ENCODE data around the gene ZNF81. TPM values are rescaled to one million over a fixed set of nuclear protein-coding genes. Genes with fewer than 3 reads are reported as not detected.
"Not testable (repeated sequence)": the region's sequence is repeated elsewhere in the genome, so short reads cannot be mapped to it uniquely, and the experiment has no call there.

ZNF81 gene
- total RNA-seq = 1 to 10 TPM; 3.5 to 6.3 (median 4.8) TPM

- intact Hi-C loops (cut with DNase I; ENCODE audit: low total_unique reads) = loop anchor here (10.0 kb wide), 1 partner anchor 188 kb away; no protein-coding TSS in a partner anchor
- DNase-seq (ENCODE audit: low spot score in 2 of 2) = peak; percentile 95 to 98
- 2 to 40% methylated on average over 22 to 41 of the region's 41 CpGs for WGBS, 2 donors
- H3K4me3 ChIP-seq (ENCODE audit: low read depth, poor library complexity, severe bottlenecking) = peak within 1 kb of the TSS; percentile 25
- TF ChIP-seq POLR2A (IDR thresholded peaks at IDR 0.05) = no peak
- TF ChIP-seq CTCF (IDR thresholded peaks at IDR 0.05) = no peak
These were observed at the start of gene ZNF81 for GRCh38 chrX:47836164-47837072. TSS of gene ZNF81 (plus strand) at chrX:47836902. CDS start at chrX:47846268, 9,366 bp downstream.

DNA sequence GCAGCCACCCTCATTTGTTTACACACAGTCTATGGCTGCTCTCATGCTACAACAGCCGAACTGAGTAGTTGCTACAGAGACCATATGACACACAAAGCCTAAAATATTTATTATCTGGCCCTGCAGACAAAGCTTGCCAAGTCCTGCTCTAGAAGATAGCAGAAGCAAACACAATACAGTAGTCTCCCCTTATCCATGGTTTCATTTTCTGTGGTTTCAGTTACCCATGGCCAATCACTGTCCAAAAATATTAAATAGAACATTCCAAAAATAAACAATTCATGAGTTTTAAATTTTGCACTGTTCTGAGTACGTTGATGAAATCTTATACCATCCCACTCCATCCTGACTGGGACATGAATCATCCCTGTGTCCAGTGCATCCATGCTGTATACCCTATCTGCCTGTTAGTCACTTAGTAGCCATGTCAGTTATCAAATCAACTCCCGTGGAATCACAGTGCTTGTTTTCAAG lies 40.2 kb upstream of the ZNF81 start:
- TF ChIP-seq CTCF (IDR thresholded peaks at IDR 0.05) (no peak), POLR2A (IDR thresholded peaks at IDR 0.05) (no peak)
- DNase-seq (ENCODE audit: low spot score in 2 of 2) = no peak
- intact Hi-C loops (cut with DNase I; ENCODE audit: low total_unique reads) = no loop called here
- H3K4me3 ChIP-seq (ENCODE audit: low read depth, poor library complexity, severe bottlenecking) = no peak overlapping the region
- 56 to 59% methylated on average over 3 of the region's 3 CpGs for WGBS, 2 donors

DNA sequence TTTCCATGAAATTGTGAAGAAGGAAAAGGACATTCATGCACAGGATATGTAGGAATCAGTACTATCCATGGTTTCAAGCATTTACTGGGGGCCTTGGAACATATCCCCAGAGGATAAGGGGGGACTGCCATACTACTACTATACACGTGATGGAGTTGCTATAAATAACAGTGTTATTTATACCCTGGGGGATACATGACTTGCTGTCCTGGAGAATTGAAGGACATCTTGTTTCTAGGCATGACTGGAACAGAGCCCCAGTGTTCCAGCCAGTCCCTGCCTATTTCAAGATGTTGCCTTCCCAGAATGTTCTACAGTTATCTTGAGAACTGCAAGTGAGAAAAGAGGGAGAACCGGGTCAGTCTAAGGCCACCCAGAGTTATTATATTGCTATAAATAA lies 39.6 kb upstream of the ZNF81 start:
- WGBS, 2 donors = 37 to 50% methylated on average over 2 of the region's 2 CpGs
- intact Hi-C loops (cut with DNase I; ENCODE audit: low total_unique reads) = no loop called here
- TF ChIP-seq POLR2A (IDR thresholded peaks at IDR 0.05) = no peak
- TF ChIP-seq CTCF (IDR thresholded peaks at IDR 0.05) = no peak
- no peak for DNase-seq (ENCODE audit: low spot score in 2 of 2)
- H3K4me3 ChIP-seq (ENCODE audit: low read depth, poor library complexity, severe bottlenecking) = no peak overlapping the region

- intact Hi-C loops (cut with DNase I; ENCODE audit: low total_unique reads) = no loop called here
- no peak for DNase-seq (ENCODE audit: low spot score in 2 of 2)
- TF ChIP-seq POLR2A (IDR thresholded peaks at IDR 0.05) = no peak
- no peak for TF ChIP-seq CTCF (IDR thresholded peaks at IDR 0.05)
- H3K4me3 ChIP-seq (ENCODE audit: low read depth, poor library complexity, severe bottlenecking) = no peak overlapping the region
- WGBS, 2 donors = 86 to 88% methylated on average over 2 of the region's 2 CpGs
These were observed 37.8 kb upstream of the ZNF81 start for GRCh38 chrX:47798861-47799260.

- WGBS, 2 donors = 75 to 83% methylated on average over 4 of the region's 4 CpGs
- no peak for DNase-seq (ENCODE audit: low spot score in 2 of 2)
- intact Hi-C loops (cut with DNase I; ENCODE audit: low total_unique reads) = no loop called here
- no peak overlapping the region for H3K4me3 ChIP-seq (ENCODE audit: low read depth, poor library complexity, severe bottlenecking)
- TF ChIP-seq CTCF (IDR thresholded peaks at IDR 0.05) (no peak), POLR2A (IDR thresholded peaks at IDR 0.05) (no peak)
These were observed 34.1 kb upstream of the ZNF81 start for GRCh38 chrX:47802589-47802988.

GRCh38 chrX:47803103-47803502 lies 33.6 kb upstream of the ZNF81 start:
- H3K4me3 ChIP-seq (ENCODE audit: low read depth, poor library complexity, severe bottlenecking); intact Hi-C loops (cut with DNase I; ENCODE audit: low total_unique reads); DNase-seq (ENCODE audit: low spot score in 2 of 2): not testable (repeated sequence)
- WGBS, 2 donors = 54 to 74% methylated on average over 19 to 21 of the region's 21 CpGs
